CD4-positive, alpha-beta T cell (primary cell): Measurements from ENCODE around the gene GRIA2. TPM values are rescaled to one million over a fixed set of nuclear protein-coding genes. Genes with fewer than 3 reads are reported as not detected.

ENCODE experiments used
- ATAC-seq: fragments of 200-7000 bp; cut with Tn5 transposase; one replicate; pipeline ENCODE4 v1.10.0; 2022; ENCODE audit warnings: mild to moderate bottlenecking; ENCODE audit not compliant: poor library complexity
- CTCF ChIA-PET: fragments of 350-600 bp; sonication (Branson Sonifier 250); formaldehyde crosslinking; loops from one replicate; lab custom pipeline; 2021; ENCODE audit warnings: antibody characterized with exemption, inconsistent platforms; lab: Charles Lee
- POLR2A ChIA-PET: fragments of 350-600 bp; sonication (Branson Sonifier 250); formaldehyde crosslinking; loops from one replicate; lab custom pipeline; 2021; ENCODE audit warnings: antibody characterized with exemption, inconsistent platforms; lab: Charles Lee
- DNase-seq, 14 experiments: peaks; one replicate each; pipeline ENCODE4 v3.0.0-alpha.2; 2013 to 2020; ENCODE audit warnings: mixed read lengths in 2 of 14
- H3K27ac ChIP-seq, 2 donors: one replicate each; pipeline versions ENCODE4 v1.5.1 to v1.7.0; 2013; ENCODE audit warnings: low read length in 2 of 2, low read depth in 1 of 2, mild to moderate bottlenecking in 1 of 2
- H3K27me3 ChIP-seq, 2 experiments: 1 replicate in 1 of 2; 2 replicates in 1 of 2; pipeline versions ENCODE4 v1.6.1 to v1.7.0; 2013; ENCODE audit warnings: low read length in 2 of 2, control low read depth in 1 of 2, mild to moderate bottlenecking in 1 of 2, moderate library complexity in 1 of 2; ENCODE audit not compliant: insufficient read depth in 2 of 2, control insufficient read depth in 1 of 2
- H3K36me3 ChIP-seq: one replicate; pipeline ENCODE4 v1.6.1; 2013; ENCODE audit warnings: low read length, control low read depth; ENCODE audit not compliant: insufficient read depth
- H3K4me1 ChIP-seq: one replicate; pipeline ENCODE4 v1.6.1; 2013; ENCODE audit warnings: low read length, control low read depth; ENCODE audit not compliant: insufficient read depth
- H3K4me3 ChIP-seq: one replicate; pipeline ENCODE4 v1.5.1; 2013; ENCODE audit warnings: mild to moderate bottlenecking, low read length, moderate library complexity
- H3K9me3 ChIP-seq, 2 experiments: 1 replicate in 1 of 2; 2 replicates in 1 of 2; pipeline versions ENCODE4 v1.6.1 to v1.7.0; 2013; ENCODE audit warnings: low read length in 2 of 2, mild to moderate bottlenecking in 2 of 2, control low read depth in 1 of 2, moderate library complexity in 1 of 2; ENCODE audit not compliant: control insufficient read depth in 1 of 2, insufficient read depth in 1 of 2
- H3K27ac Mint-ChIP-seq: one replicate; pipeline ENCODE4 v1.8.0; 2020; ENCODE audit warnings: mixed read lengths
- H3K27me3 Mint-ChIP-seq: one replicate; pipeline ENCODE4 v1.8.0; 2021; ENCODE audit warnings: mixed read lengths
- H3K36me3 Mint-ChIP-seq: one replicate; pipeline ENCODE4 v1.8.0; 2021; ENCODE audit warnings: low read depth, mixed read lengths
- H3K4me1 Mint-ChIP-seq: one replicate; pipeline ENCODE4 v1.8.0; 2021; ENCODE audit warnings: low read depth, mixed read lengths
- H3K4me3 Mint-ChIP-seq: one replicate; pipeline ENCODE4 v1.8.0; 2020; ENCODE audit warnings: mild to moderate bottlenecking, mixed read lengths
- H3K9me3 Mint-ChIP-seq: one replicate; pipeline ENCODE4 v1.8.0; 2020; ENCODE audit warnings: mixed read lengths
- intact Hi-C, 2 experiments: fragments of 100-400 bp; cut with DNase I in 1 of 2; cut with micrococcal nuclease in 1 of 2; formaldehyde crosslinking; loops; one replicate each; pipeline versions ENCODE4 v1.15.1 to v1.9.0; 2023 to 2025; cut with DNase I, micrococcal nuclease
- total RNA-seq, 174 experiments: library from RNA in 2 of 174; stranded (reverse) in 2 of 174; gene quantifications; one replicate each; pipeline ENCODE4 v1.2.3 and lab custom pipeline; 2021 to 2026
- TF ChIP-seq, protein P1 (sequence below): fragments of 200-600 bp; IDR thresholded peaks from one replicate; pipeline ENCODE4 v1.8.0; 2022; ENCODE audit warnings: antibody characterized with exemption, mild to moderate bottlenecking

GRIA2 gene
- total RNA-seq, 2 experiments from 2014 or later = not detected

DNA sequence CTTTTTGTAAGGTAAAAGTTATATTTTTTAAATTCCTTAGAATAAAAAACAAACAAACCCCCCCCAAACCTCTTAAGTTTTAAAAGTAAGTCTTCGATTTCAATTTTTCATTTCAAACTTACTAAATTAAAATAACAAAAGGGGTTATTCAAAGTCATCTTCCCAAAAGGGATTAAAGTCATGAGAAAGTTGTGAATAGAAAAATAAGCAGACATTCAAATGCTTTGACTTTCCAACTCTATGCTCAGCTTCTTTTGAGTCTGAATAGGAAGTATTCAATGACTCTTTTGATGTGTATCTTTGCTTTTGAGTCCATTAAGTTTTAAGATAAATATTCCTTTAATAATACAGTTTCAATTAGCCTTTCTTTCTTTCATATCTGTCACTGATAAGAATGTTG lies 138.3 kb downstream of the GRIA2 start:
- no peaks in the 10 kb centered on the region for H3K36me3 ChIP-seq
- no peak for ATAC-seq
- Mint-ChIP-seq H3K36me3 (no peaks in the 10 kb centered on the region), H3K27me3 (no peaks in the 10 kb centered on the region), H3K27ac (no peak overlapping the region), H3K9me3 (peaks cover 13% of the 10 kb centered on the region), H3K4me1 (no peaks in the 10 kb centered on the region), H3K4me3 (no peak overlapping the region)
- ChIA-PET POLR2A (no interaction called here), CTCF (no interaction called here)
- intact Hi-C loops = no loop called here
- TF ChIP-seq, protein P1, sequence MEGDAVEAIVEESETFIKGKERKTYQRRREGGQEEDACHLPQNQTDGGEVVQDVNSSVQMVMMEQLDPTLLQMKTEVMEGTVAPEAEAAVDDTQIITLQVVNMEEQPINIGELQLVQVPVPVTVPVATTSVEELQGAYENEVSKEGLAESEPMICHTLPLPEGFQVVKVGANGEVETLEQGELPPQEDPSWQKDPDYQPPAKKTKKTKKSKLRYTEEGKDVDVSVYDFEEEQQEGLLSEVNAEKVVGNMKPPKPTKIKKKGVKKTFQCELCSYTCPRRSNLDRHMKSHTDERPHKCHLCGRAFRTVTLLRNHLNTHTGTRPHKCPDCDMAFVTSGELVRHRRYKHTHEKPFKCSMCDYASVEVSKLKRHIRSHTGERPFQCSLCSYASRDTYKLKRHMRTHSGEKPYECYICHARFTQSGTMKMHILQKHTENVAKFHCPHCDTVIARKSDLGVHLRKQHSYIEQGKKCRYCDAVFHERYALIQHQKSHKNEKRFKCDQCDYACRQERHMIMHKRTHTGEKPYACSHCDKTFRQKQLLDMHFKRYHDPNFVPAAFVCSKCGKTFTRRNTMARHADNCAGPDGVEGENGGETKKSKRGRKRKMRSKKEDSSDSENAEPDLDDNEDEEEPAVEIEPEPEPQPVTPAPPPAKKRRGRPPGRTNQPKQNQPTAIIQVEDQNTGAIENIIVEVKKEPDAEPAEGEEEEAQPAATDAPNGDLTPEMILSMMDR = no peak
- no peak overlapping the region for H3K27ac ChIP-seq
- H3K4me1 ChIP-seq = no peaks in the 10 kb centered on the region
- no peak overlapping the region for H3K4me3 ChIP-seq
- no peak for DNase-seq
- H3K27me3 ChIP-seq = no peaks in the 10 kb centered on the region
- H3K9me3 ChIP-seq = no peaks in the 10 kb centered on the region

DNA sequence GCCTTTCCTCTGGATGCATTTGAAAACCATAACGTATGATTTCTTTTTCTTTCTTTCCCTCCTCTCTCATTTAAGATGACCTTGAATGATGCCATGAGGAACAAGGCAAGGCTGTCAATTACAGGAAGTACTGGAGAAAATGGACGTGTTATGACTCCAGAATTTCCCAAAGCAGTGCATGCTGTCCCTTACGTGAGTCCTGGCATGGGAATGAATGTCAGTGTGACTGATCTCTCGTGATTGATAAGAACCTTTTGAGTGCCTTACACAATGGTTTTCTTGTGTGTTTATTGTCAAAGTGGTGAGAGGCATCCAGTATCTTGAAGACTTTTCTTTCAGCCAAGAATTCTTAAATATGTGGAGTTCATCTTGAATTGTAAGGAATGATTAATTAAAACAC lies 142.8 kb downstream of the GRIA2 start:
- Mint-ChIP-seq H3K4me3 (no peak overlapping the region), H3K36me3 (no peaks in the 10 kb centered on the region), H3K9me3 (peaks cover 9% of the 10 kb centered on the region), H3K27ac (no peak overlapping the region), H3K4me1 (no peaks in the 10 kb centered on the region), H3K27me3 (no peaks in the 10 kb centered on the region)
- DNase-seq (no peak), ATAC-seq (no peak)
- H3K27ac ChIP-seq = no peak overlapping the region
- no peak overlapping the region for H3K4me3 ChIP-seq
- no peaks in the 10 kb centered on the region for H3K9me3 ChIP-seq
- ChIA-PET CTCF (no interaction called here), POLR2A (no interaction called here)
- no peaks in the 10 kb centered on the region for H3K36me3 ChIP-seq
- intact Hi-C loops = no loop called here
- H3K27me3 ChIP-seq = no peaks in the 10 kb centered on the region
- TF ChIP-seq, protein P1 = no peak
- no peaks in the 10 kb centered on the region for H3K4me1 ChIP-seq

DNA sequence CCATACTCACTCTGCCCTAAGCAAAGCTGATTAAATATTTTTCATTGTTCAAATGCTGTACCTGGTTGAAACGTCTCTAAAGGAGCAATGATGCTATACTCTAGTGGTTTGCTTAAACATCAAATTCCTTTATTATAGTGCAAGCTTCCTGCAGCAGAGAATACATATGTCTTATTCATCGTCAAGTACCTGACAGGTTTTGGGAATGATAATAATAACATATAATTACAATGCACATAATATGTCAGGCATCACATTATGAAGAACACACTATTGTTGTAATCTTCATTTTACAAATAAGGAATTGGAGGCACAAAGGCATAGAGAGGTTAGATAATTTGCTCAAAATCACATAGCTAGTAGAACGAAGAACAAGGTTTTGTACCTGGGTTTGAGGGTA lies 151.6 kb downstream of the GRIA2 start:
- Histone ChIP-seq H3K36me3 (no peaks in the 10 kb centered on the region), H3K27ac (no peak overlapping the region), H3K4me3 (no peak overlapping the region), H3K4me1 (no peaks in the 10 kb centered on the region), H3K27me3 (no peaks in the 10 kb centered on the region), H3K9me3 (no peaks in the 10 kb centered on the region)
- Mint-ChIP-seq H3K36me3 (no peaks in the 10 kb centered on the region), H3K4me3 (no peak overlapping the region), H3K27me3 (no peaks in the 10 kb centered on the region), H3K9me3 (no peaks in the 10 kb centered on the region), H3K27ac (no peak overlapping the region), H3K4me1 (no peaks in the 10 kb centered on the region)
- intact Hi-C loops = no loop called here
- CTCF ChIA-PET = no interaction called here
- POLR2A ChIA-PET = no interaction called here
- TF ChIP-seq, protein P1 = no peak
- no peak for DNase-seq
- ATAC-seq = no peak
